Measurements from ENCODE around the gene NOC2L. TPM values are rescaled to one million over a fixed set of nuclear protein-coding genes. Genes with fewer than 3 reads are reported as not detected.

The NOC2L gene
- polyA plus RNA-seq, 4 donors = 55.8 to 70.0 (median 64.6) TPM

DNA sequence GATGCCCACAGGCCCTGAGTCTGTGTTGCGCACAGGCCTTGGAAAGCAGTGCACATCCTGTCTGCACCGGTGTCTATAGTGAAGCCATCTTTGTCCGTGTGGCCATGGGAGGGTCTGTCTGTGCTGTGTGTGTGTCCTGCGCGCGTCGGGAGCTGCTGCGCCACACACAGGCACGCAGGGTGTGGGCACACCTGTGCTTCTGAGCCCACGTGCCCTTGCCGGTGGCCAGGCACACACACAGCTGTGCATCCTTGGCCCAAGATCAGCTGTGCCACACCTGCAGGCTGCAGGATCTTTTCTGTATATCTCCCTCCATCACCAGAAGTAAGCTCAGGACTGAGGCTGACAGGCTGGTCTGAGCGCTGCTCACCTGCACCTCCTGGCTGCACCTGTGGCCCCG, 38.5 kb downstream of the NOC2L start:
- DNase-seq (ENCODE audit: low read depth in 4 of 4, low spot score in 2 of 4) = no peak

DNA sequence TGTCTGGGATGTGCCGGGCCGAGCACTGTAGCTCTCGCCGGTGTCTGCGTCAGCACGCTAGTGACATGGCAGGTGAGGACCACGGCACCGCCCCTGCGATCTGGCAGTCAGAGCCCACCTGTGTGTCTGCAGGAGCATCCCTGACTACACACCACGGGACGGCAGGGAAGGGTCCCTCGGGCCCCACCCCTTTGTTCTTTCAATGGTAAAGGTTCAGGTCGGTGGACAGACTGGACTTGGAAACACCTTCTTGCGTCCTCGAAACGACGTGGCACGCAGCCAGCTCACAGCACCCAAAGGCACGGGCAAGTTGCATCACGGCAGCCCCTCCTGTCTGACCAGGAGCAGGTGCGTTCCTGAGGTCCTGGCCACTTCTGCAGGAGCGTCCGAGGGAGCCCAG, 39.0 kb downstream of the NOC2L start:
- DNase-seq (ENCODE audit: low read depth in 4 of 4, low spot score in 2 of 4) = no peak

DNA sequence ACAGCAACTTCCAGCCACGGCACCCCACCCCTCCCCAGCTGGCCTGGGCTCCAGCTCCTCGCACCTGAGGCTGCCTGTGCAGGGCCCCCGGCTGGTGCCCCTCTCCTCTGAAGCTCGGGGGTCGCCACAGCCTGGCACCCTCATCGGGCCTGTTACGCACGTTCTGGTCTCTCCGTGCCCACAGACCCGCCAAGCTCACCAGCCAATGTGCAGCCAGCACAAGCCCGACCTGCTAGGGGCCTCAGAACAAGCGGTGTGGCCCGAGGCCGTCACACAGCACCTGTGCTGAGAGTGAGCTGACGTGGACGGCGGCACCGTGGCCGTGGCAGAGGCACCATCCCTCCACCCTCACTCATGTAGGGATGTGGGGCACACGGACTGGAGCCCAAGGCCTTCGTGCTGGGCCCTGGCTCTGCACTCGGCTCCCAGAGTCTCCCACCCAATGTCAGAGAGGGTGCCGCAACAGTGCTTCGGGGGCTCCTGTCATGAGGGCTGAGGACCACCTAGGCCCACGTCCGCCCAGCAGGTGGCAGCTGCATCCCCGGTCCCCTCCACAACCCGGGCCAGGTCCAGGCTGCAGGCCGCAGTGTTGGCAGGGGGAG, 39.7 kb downstream of the NOC2L start:
- no peak for DNase-seq (ENCODE audit: low read depth in 4 of 4, low spot score in 2 of 4)

DNA sequence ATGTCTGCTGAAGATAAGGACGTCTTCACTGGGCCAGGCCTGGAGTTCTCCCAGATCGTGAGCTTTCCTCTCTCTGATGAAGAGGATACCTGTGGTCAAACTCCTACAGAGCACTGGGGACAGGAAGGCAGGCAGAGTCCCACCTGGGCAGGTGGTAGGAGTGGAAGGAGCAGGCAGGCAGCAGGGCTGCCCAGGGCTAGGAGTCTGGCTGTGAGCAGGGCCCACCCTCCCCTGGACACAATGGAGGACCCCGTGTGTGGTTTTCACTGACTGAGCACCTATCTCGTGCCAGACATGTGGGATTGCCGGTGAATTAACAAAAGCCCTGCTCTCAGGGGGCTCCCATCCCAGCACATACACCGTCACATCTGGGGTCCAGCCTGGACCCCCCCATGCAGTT, 40.2 kb downstream of the NOC2L start:
- DNase-seq (ENCODE audit: low read depth in 4 of 4, low spot score in 2 of 4) = no peak

DNA sequence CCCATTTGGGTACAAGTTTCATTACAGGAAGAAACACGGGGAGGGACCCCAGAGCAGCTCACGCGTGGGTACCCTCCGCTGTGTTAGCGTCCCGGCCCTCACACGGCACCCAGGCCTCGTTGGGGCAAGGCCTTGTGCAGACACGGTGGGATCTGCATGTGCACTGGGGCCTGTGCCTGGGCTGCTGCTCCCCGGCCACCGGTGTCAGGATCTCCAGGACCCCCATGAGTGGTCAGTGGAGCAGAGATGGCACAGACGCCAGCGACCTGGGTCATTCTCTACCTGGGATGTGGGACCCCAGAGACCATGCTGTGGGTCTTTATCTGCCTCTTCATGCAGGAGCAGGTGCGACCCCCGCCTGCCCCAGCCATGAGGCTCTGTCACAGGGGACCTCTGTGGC, 40.7 kb downstream of the NOC2L start:
- DNase-seq (ENCODE audit: low read depth in 4 of 4, low spot score in 2 of 4) = no peak

DNA sequence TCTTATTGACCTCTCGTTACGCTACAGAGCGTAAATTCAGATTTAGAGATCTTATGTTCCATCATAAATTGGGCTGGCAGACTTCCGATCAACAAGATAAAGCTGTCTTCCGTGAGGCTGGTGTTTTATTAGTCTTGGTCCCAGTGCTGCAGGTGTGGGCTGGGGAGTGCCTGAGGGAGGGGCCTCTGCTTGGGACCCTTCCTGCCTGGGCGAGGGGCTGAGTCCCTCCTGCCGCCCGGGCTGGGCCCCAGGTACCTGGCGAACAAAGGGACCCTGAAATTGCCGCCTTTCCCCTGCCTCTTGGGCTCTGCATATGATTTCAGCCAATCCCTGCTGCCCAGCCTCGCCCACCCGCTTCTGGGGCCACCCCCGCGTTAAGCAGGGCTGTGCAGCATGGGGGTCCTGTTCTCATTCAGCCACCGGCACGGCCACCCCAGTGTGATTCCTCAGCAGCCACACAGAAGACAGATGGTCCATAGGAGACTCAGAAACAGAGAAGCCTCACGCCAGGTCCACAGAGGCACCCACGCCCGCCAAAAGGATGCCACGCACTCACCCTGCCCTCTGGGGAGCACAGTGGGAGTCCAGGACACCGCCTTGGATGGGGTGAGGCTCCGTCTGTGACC, 41.5 kb downstream of the NOC2L start:
- no peak for DNase-seq (ENCODE audit: low read depth in 4 of 4, low spot score in 2 of 4)

DNA sequence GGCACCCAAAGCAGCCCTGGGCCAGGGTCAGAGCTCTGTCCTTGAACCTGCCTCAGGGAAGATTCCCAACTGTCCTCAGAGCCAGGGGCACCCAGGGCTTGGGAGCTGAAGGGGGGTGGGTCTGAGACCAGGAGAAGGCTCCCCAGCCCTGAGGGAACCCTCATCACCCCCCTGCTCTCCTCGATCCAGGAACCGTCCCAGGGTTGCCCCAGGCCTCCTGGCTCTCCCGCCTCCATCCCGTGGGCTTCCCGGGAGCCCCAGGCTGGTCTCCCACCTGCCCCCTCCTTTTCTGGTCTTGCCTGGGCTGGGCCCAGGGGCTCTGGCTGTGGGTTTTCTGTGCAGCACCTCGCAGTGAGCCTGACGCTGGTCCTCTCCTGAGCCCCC, 42.0 kb downstream of the NOC2L start:
- no peak for DNase-seq (ENCODE audit: low read depth in 4 of 4, low spot score in 2 of 4)

DNA sequence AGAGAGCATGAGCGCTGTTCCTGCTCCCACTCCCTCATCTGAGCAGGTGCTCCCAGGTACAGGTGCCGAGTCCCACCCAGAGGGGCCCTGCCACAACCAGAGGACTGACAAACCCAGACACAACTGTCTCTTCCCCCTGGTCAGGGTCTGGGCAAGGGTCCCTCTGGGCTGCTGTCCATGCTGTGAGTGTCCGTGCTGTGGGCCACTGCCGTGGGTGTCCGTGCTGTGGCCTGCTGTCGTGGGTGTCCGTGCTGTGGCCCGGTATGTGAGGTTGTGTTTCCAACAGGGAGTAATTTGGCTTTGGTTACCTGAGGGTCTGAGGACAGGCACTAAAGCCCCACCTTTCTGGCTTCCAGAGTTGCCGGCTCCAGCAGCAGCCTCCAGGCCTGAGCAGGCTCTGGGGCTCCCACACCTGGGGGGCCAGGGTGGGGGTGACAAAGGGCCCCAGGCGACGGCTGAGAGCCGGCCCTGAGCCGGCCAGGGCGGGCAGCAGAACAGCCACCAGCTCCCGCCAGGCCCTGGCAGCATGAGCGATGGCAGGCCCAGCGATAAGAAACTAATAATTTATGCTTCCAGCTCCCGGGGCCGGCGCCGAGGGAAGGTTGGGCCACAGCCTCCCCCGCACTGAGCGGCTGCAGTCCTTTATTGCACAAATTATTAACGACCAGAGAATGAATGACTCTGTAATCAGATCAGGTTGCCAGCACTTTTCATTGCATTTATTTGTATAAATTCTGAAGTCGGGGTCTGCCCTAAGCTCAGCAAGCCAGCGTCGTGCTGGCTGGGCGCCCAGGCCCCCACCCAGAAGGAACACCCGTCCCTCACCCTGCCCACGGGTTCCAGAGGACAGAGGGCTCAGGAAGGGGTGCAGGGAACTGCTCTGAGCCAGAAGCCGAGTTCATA, 42.6 kb downstream of the NOC2L start:
- DNase-seq (ENCODE audit: low read depth in 4 of 4, low spot score in 2 of 4) = no peak

DNA sequence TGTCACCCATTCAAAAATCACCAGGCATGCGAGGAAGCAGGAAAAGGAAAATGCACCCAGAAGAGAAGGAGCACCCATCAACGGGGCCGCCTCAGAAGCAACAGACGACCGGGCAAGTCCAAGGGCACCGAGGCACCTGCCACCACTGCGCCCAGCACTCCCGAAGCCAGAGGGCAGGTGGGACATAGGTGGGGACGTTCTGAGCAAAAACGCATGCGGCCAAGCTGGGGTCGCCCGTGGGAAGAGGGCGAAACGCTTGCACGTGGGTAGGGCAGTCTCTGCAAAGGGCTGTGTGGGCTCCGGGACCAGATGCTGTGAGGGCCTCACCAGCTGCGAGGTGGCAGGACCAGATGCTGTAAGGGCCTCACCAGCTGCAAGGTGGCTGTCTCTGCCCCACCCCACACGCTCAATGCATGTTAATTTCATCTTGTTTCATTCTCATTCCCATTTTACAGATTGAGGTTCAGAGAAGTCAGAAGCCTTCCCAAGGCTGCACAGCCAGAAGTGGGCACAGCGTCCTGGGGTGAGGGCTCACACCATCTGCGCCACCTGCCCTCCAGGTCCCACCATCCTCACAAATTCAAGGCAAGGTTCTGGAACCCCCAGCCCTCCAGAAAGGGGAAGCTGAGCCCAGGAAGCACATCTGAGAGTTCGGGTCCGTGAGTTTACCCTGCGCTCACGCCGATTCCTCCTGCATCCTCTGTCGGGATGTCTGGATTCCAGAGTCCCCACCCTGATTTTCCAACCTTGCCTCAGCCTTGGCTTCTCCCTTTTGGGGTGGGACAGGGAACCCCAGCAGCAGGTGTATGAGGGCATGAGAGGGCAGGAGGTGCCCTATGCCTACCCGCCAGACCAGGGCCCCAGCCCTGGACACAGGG, 43.5 kb downstream of the NOC2L start:
- DNase-seq (ENCODE audit: low read depth in 4 of 4, low spot score in 2 of 4) = no peak

DNA sequence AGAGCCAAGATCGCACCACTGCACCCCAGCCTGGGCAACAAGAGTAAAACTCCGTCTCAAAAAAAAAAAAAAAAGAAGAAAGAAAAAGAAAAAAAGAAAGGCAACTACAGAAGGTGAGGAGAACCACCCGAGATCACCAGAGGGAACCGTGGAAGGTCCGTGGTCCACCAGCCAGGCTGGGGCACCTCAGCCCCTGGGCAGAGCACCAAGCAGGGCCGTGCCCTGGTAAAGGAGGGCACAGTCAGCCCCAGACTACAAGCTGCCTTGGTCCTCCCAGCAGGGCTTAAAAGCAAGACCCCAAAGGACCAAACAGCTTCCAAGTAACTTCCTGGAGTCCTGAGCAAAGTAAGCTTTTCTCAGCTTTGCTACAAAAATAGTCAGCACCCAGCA, 44.2 kb downstream of the NOC2L start:
- no peak for DNase-seq (ENCODE audit: low read depth in 4 of 4, low spot score in 2 of 4)

DNA sequence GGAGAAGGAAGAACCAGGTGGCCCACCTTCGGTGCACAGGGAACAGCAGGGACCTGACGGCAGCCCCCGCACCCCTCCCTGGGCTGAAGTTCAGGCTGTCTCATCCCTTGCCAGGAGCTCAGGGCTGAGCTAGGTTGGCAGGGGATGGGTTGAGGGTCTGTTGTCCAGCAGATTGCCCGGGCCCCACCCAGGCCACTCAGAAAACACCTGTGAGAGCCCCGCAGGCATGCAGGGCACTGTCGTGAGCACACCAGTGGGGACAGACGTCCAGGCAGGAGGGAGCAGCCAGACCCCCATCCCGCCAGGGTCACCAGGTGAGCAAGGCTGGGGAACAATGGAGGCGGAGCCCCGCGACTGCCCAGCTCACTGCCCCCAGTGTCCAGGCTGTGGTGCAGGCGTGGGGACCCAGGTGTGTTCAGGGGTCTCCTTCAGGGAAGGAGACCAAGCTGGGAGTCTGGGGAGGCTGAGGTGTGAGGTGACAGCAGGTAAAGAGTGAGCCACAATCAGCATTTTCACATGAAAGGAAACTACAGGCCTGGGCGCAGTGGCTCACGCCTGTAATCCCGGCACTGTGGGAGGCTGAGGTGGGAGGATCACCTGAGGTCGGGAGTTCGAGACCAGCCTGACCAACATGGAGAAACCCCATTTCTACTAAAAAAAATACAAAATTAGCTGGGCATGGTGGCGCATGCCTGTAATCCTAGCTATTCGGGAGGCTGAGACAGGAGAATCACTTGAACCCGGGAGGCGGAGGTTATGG, 44.7 kb downstream of the NOC2L start:
- DNase-seq (ENCODE audit: low read depth in 4 of 4, low spot score in 2 of 4) = no peak

DNA sequence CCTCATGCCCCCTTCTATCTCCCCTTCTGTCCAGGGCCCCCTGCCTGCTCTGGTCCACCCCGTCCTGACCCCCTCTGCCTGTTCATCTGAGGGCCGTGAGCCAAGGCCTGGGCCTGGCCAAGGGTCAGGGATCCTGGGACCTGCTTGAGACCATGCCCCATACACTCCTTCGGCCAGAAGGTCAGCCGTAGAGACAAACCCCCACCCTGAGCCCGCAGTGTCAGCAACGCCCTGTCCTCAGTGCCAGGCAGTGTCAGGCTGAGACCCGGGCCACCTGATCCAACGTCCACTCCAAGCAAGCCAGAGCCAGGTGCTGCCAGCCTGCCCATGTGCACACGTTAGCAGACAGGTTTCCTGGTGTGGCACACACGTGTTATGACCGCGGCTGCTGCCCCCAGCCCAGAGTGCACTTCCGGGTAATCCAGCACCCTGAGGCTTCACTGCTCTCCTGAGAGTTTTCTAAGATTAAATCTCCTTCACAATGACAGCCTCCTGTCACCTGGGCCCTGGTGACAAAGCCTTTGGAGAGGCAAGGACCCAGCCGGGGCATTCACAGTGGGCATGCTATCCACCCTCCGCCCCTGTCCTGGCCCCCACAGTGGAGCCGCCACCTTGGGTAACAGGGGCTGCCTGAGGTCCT, 45.4 kb downstream of the NOC2L start:
- DNase-seq (ENCODE audit: low read depth in 4 of 4, low spot score in 2 of 4) = no peak

DNA sequence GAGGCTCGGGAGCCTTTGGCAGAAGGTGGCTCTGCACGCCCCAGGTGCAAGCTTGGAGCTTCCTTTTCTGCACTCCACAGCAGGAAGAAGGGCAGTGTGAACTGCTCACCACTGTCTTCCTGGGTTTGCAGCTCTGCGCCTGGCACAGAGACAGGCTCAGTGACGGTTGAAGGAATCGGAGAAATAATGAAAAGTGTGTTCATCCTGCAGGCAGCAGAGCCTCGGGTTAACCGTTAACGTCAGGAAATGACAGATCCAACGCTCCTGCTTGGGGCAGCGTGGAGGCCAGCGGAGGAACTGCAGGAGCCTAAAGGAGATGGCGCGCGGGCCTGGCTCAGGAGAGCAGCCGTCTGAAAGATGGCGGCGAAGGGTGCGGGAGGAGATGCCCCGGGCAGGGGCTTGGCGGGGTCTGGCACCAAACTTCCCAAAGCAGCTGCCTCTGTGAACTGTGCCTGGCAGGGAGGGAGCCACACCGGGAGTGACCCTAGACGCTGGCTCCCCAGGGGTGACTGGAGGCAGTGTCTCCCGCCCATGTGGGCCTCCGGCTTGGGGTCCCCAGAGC, 46.2 kb downstream of the NOC2L start:
- DNase-seq (ENCODE audit: low read depth in 4 of 4, low spot score in 2 of 4) = no peak

DNA sequence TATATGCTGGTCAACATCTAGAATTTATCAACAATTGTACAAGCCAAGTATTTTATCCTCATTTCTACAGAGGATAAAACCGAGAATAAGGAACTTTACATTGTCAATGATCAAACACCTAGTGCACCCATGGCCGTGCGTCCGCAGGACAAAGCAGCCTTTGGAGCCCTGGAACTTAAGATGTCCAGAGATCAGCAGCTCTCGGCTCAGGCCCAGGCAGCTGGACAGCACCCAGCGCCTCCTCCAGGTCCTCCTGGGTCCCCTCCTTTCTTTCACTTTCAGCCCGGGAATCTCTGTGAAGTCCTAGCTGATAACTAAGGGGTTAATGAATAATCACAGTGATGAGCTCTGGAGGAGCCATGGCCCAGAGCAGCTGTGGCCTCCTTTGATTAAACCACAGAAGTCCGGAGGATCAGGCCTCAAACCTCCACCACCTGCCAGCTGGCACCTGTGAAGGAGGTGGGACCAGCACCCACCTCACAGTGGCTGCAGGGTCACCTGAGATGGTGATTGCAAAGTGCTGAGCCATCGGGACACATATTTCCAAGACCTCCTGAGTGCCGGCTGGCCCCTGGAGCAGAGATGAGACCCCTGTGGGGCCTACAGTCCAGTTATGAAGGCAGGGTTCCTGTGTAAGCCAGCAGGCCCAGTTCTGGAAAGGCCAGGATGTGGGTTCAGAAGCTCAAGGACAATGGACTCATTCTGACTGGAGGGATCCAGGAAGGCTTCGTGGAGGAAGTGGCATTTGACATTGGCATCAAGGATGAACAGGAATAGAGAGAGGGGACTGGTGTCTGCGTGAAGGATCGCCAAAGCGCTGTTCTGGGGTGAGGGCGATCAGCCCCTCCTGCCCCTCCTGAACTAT, 46.9 kb downstream of the NOC2L start:
- DNase-seq (ENCODE audit: low read depth in 4 of 4, low spot score in 2 of 4) = no peak

DNA sequence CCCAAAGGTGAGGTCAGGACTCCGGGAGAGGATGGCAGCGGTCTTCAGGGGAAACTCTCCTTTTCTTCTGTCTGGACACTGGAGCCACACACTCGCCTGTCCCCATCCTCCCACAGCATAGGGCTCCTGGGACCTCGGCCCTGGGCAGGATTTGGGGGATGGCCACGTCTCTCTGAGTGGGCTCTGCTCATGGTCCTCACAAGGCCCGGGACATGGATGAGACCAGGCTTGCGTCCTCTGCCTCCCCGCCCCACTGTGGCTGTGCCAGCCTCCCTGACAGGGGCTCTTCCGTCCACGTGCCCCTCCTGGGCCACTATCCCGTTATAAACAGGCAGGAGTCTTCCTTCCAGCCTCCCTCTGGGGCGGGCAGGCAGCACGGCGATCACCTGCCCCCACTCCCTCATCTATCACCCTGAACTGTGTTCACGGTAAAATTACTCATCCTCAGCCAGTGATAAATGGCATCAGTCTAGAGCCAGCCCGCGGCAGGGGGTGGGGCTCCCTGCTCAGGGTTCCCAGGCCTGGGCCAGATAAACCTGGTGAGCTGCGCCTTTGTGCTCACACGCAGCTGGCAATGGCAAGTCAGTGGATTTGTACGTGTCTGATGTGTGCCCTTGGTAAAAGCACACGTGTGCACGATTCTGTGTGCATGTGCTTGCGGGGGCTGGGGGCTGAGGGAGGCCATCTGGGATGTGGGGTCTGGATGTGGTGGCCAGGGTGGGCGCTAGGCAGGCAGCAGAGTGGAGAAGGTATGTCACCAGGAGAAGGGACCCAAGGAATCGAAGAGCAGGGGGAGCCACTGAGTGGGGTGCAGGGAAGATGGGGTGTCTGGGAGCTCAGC, 48.0 kb downstream of the NOC2L start:
- no peak for DNase-seq (ENCODE audit: low read depth in 4 of 4, low spot score in 2 of 4)

DNA sequence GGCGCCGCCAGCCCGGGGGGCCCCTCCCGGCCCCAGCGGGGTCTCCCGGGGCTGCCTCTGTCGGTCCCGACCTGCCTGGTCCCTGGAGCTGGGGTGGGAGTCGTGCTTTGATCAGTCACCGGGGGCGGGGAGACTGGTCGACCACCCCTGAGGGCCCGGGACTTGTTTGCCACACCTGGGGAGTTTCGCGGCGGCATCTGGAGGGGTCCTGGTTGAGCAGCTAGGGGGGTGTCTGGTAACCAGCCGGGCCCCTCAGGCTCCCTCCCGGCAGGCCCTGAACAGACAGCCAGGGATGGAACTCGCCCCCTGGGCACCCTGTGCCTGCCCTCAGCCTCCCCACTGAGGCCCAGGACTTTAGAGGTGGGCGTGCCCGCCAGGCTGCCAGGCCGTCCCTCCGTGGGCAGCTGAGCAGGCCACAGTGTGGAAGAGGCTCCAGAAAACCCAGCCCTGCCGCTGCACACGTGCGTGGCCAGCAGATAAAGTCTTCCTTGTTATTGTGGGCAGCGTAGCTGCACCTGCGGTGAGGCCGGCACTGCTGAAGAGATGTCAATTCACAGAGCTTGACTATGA, 48.7 kb downstream of the NOC2L start:
- DNase-seq (ENCODE audit: low read depth in 4 of 4, low spot score in 2 of 4) = no peak

DNA sequence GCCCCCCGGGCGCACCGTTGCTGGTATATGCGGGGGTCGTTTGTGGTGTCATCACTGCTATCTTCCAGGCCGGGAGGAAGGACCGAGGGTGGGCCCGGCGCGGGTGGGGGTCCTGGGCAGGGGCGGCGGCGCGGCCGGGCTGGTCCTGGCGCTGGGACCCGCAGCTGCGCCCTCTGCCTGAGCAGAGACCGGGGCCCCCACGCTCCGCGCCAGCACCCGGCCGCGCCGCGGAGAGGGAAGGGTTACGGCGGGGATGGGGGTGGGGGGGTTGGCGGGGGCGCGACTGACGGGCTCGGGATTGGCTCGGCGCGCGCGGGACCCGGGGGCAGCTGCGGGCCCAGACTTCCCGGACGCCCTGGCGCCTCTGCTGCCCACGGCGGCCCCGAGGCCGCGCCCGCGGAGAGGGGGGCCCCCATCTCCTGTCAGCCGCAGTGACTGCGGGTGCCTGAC, 49.2 kb downstream of the NOC2L start:
- DNase-seq (ENCODE audit: low read depth in 4 of 4, low spot score in 2 of 4) = no peak

Measured in left renal cortex interstitium (tissue), 4 donors.